ENCODE results near the gene MYCBPAP.

MYCBPAP gene

DNA sequence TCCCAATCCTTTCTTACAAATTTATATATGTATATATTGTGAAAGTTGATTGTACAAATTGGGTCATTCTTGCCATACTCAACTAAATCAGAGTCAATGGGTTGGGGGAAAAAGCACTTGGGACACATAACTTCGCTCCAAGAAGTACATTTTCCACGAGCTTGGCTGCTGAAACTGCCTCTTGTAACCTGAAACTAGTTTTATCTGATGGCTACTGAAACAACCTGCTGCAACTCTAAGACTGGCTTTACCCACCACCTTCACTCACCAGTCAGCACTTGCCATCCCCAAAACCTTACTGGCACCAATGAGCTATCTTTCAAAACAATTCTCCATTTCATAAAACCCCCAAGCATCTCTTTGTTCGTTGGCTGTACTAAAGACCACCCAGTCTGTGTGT is 14.5 kb upstream of the MYCBPAP start:
- no peaks in the 10 kb centered on the region for H3K36me3 Mint-ChIP-seq (ENCODE audit: low read depth)
- no peak for DNase-seq
- H3K9me3 Mint-ChIP-seq = no peaks in the 10 kb centered on the region
- no peak overlapping the region for H3K4me3 Mint-ChIP-seq
- no peak overlapping the region for H3K27ac Mint-ChIP-seq
- H3K4me1 Mint-ChIP-seq (ENCODE audit: low read depth) = no peaks in the 10 kb centered on the region
- H3K27me3 Mint-ChIP-seq = peaks cover 3% of the 10 kb centered on the region

DNA sequence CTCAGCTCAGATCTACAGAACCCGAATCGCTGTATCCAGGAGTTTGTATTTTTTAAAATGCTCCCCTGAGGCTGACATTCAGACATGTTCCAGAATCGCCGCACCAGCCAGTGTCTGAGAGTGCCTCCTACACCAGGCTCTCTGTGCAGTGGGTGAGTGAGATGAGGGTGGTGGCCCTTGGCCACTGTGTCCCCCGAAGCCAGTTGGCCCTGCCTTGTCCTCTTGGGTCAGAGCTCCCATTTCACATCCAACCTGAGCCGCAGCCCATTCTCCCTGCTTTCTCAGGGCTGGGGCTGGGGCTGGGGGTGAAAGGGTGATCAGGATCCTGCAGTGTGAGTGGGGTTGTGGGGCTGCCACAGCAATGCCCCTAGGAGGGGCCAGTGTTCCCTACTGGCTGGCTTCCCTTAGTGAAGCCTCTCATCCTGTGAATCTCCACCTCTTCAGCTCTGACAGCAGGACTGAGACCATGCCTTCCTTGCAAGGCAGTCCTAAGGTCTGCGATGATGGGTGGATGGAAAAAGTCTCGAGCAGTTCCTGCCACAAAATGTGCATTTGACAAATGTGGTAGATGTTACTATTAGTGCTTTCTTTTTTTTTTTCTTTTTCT is 12.9 kb upstream of the MYCBPAP start:
- Mint-ChIP-seq H3K27me3 (peaks cover 3% of the 10 kb centered on the region), H3K27ac (no peak overlapping the region)

DNA sequence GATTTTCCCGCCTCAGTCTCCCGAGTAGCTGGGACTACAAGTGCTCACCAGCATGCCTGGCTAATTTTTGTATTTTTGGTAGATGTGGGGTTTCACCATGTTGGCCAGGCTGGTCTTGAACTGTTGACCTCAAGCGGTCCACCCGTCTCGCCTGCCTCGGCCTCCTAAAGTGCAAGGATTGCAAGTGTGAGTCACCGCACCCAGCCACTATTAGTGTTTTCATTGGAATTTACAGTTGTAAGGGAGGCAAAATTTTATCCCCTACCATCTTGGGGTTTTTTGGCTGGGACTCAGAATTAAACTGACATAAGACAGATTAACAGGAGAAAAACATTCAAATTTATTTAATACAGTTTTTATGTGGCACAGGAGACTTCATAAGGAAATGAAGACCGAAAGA is 12.3 kb upstream of the MYCBPAP start:
- no peak for DNase-seq
- Mint-ChIP-seq H3K4me3 (no peak overlapping the region), H3K27me3 (peaks cover 3% of the 10 kb centered on the region), H3K9me3 (no peaks in the 10 kb centered on the region), H3K4me1 (ENCODE audit: low read depth) (no peaks in the 10 kb centered on the region), H3K27ac (no peak overlapping the region), H3K36me3 (ENCODE audit: low read depth) (no peaks in the 10 kb centered on the region)

More for the DNA sequence above, 12.9 kb upstream of the MYCBPAP start:
- H3K4me3 Mint-ChIP-seq = no peak overlapping the region
- H3K36me3 Mint-ChIP-seq (ENCODE audit: low read depth) = no peaks in the 10 kb centered on the region
- DNase-seq = no peak
- H3K4me1 Mint-ChIP-seq (ENCODE audit: low read depth) = no peaks in the 10 kb centered on the region
- H3K9me3 Mint-ChIP-seq = no peaks in the 10 kb centered on the region

GRCh38 chr17:50498021-50498874 is 10.0 kb upstream of the MYCBPAP start:
- H3K9me3 Mint-ChIP-seq = no peaks in the 10 kb centered on the region
- H3K27ac Mint-ChIP-seq = no peak overlapping the region
- no peak for DNase-seq
- H3K4me1 Mint-ChIP-seq (ENCODE audit: low read depth) = no peaks in the 10 kb centered on the region
- H3K36me3 Mint-ChIP-seq (ENCODE audit: low read depth) = no peaks in the 10 kb centered on the region
- no peak overlapping the region for H3K4me3 Mint-ChIP-seq
- H3K27me3 Mint-ChIP-seq = peaks cover 3% of the 10 kb centered on the region

DNA sequence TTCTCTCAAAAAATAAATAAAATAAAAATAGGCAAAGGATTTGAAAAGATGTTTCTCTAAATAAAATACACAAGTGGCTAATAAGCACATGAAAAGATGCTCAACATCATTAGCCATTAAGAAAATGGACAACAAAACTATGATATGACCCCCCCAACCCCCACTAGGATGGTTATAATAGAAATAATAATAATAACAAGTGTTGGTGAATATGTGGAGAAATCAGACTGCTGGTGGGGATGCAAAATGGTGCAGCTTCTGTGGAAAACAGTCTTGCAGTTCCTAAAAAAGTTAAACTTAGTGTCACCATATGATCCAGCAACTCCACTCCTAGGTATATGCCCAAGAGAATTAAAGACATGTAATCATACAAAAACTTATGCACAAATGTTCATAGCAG is 9.0 kb upstream of the MYCBPAP start:
- no peak for DNase-seq
- no peaks in the 10 kb centered on the region for H3K9me3 Mint-ChIP-seq
- no peak overlapping the region for H3K4me3 Mint-ChIP-seq
- H3K36me3 Mint-ChIP-seq (ENCODE audit: low read depth) = no peaks in the 10 kb centered on the region
- peaks cover 5% of the 10 kb centered on the region for H3K4me1 Mint-ChIP-seq (ENCODE audit: low read depth)
- H3K27ac Mint-ChIP-seq = no peak overlapping the region
- H3K27me3 Mint-ChIP-seq = peaks cover 3% of the 10 kb centered on the region

DNA sequence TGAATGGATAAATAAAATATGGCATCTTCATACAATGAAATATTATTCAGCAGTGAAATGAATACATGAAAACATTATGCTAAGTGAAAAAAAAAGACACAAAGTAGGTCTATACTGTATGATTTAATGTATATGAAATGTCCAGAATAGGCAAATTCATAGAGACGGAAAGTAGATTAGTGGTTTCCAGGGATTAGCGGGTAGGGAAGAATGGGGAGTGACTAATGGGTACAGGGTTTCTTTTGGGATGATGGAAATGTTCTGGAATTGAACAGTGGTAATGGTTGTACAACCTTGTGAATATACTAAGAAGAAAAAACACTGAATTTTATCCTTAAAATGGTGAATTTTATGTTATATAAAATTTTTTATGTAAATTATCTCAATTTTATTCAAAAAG is 8.5 kb upstream of the MYCBPAP start:
- H3K4me3 Mint-ChIP-seq = no peak overlapping the region

GRCh38 chr17:50501054-50501453 is 7.2 kb upstream of the MYCBPAP start:
- H3K9me3 Mint-ChIP-seq = no peaks in the 10 kb centered on the region
- H3K4me3 Mint-ChIP-seq = no peak overlapping the region
- H3K27ac Mint-ChIP-seq = no peak overlapping the region
- no peak for DNase-seq
- no peaks in the 10 kb centered on the region for H3K36me3 Mint-ChIP-seq (ENCODE audit: low read depth)
- H3K27me3 Mint-ChIP-seq = peaks cover 6% of the 10 kb centered on the region
- peaks cover 5% of the 10 kb centered on the region for H3K4me1 Mint-ChIP-seq (ENCODE audit: low read depth)

More for the DNA sequence above, 8.5 kb upstream of the MYCBPAP start:
- Mint-ChIP-seq H3K27me3 (peaks cover 3% of the 10 kb centered on the region), H3K4me1 (ENCODE audit: low read depth) (peaks cover 5% of the 10 kb centered on the region), H3K36me3 (ENCODE audit: low read depth) (no peaks in the 10 kb centered on the region), H3K27ac (no peak overlapping the region), H3K9me3 (no peaks in the 10 kb centered on the region)
- no peak for DNase-seq

GRCh38 chr17:50502301-50502990 is 5.8 kb upstream of the MYCBPAP start:
- no peaks in the 10 kb centered on the region for H3K9me3 Mint-ChIP-seq
- no peaks in the 10 kb centered on the region for H3K36me3 Mint-ChIP-seq (ENCODE audit: low read depth)
- H3K27me3 Mint-ChIP-seq = peaks cover 3% of the 10 kb centered on the region
- H3K27ac Mint-ChIP-seq = no peak overlapping the region
- no peak overlapping the region for H3K4me3 Mint-ChIP-seq
- H3K4me1 Mint-ChIP-seq (ENCODE audit: low read depth) = peaks cover 6% of the 10 kb centered on the region
- no peak for DNase-seq

DNA sequence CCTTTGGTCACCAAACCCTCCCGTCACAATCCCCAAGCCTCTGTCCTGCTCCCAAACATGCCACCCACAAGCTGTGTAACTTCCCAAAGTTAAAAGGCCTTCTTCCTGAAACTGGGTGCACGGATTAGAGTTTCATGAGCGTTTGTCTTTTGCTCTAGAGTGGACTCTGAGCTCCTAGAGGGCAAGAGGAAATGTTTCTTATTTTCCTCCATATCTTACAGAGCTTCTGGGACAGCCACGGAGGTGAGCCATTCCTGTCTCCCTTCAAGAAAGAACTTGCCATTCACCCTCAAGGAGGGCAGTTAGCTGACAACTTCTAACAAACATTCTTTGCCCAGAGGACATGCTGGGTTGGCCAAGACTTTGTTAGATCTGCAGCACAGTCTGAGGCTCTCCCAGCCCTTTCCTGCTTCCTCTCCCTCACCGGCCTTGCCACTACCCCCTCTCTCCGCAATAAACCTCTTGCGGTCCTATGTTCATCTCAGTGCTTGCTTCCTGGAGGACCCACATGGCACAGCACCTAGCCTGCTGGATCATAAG is 2.6 kb upstream of the MYCBPAP start:
- H3K27me3 Mint-ChIP-seq = peaks cover 21% of the 10 kb centered on the region
- H3K4me1 Mint-ChIP-seq (ENCODE audit: low read depth) = peaks cover 22% of the 10 kb centered on the region
- H3K4me3 Mint-ChIP-seq = no peak overlapping the region
- no peak overlapping the region for H3K27ac Mint-ChIP-seq
- H3K36me3 Mint-ChIP-seq (ENCODE audit: low read depth) = no peaks in the 10 kb centered on the region
- no peak for DNase-seq
- no peaks in the 10 kb centered on the region for H3K9me3 Mint-ChIP-seq

DNA sequence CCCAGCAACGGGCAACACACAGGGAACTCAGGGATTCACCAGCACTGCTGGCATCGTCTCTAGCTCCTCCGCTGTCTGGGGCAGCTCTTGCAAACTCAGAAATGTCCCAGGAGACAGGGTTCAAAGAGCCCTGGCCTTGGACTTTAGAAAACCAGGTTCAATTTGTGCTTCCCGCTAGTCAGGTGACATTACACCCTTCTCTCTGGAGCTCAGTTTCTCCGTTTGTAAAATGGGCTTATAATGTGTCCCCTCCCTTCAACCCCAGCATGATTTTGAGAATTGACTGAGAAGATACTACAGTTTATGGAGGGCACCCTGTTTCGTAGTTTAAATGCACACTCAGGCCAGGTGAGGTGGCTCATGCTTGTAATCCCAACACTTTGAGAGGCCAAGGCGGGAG is 1.9 kb upstream of the MYCBPAP start:
- Mint-ChIP-seq H3K27ac (no peak overlapping the region), H3K9me3 (no peaks in the 10 kb centered on the region), H3K36me3 (ENCODE audit: low read depth) (no peaks in the 10 kb centered on the region), H3K27me3 (peaks cover 21% of the 10 kb centered on the region), H3K4me1 (ENCODE audit: low read depth) (peaks cover 28% of the 10 kb centered on the region), H3K4me3 (no peak overlapping the region)
- no peak for DNase-seq

GRCh38 chr17:50508573-50509460 is 578 bp downstream of the MYCBPAP start:
- H3K36me3 Mint-ChIP-seq (ENCODE audit: low read depth) = no peaks in the 10 kb centered on the region
- peaks cover 24% of the 10 kb centered on the region for H3K27me3 Mint-ChIP-seq
- H3K4me1 Mint-ChIP-seq (ENCODE audit: low read depth) = peaks cover 35% of the 10 kb centered on the region
- H3K27ac Mint-ChIP-seq = peak overlapping the region; percentile 67
- peak overlapping the region; percentile 78 for H3K4me3 Mint-ChIP-seq
- no peak for DNase-seq
- no peaks in the 10 kb centered on the region for H3K9me3 Mint-ChIP-seq

GRCh38 chr17:50511058-50511457 is 2.8 kb downstream of the MYCBPAP start:
- H3K4me3 Mint-ChIP-seq = peak overlapping the region; percentile 30
- H3K9me3 Mint-ChIP-seq = no peaks in the 10 kb centered on the region
- H3K4me1 Mint-ChIP-seq (ENCODE audit: low read depth) = peaks cover 33% of the 10 kb centered on the region
- no peaks in the 10 kb centered on the region for H3K36me3 Mint-ChIP-seq (ENCODE audit: low read depth)
- H3K27me3 Mint-ChIP-seq = peaks cover 22% of the 10 kb centered on the region
- peak; percentile 51 for DNase-seq
- H3K27ac Mint-ChIP-seq = peak overlapping the region; percentile 83

DNA sequence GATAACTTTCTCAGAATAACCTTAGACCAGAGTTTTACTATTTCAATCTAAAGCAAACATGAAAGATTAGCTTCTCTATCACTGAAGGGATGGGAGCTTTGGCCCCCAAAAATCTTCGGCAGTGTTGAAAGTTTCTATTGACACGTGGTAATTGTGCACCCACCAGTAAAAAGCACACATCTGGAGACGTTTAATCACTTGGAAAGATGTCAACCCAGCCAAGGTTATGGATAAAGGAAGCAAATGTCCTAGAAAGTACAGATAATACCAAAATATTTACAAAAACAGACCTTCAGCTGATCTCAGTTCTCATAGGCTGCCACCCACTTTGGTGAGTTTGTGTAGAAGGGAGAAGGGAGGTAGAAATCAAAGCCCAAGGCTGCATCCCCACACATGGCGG is 5.3 kb downstream of the MYCBPAP start:
- Mint-ChIP-seq H3K27ac (no peak overlapping the region), H3K4me3 (no peak overlapping the region), H3K27me3 (peaks cover 16% of the 10 kb centered on the region), H3K9me3 (no peaks in the 10 kb centered on the region), H3K36me3 (ENCODE audit: low read depth) (no peaks in the 10 kb centered on the region), H3K4me1 (ENCODE audit: low read depth) (peaks cover 25% of the 10 kb centered on the region)
- DNase-seq = no peak

GRCh38 chr17:50514388-50514787 is 6.1 kb downstream of the MYCBPAP start:
- no peaks in the 10 kb centered on the region for H3K36me3 Mint-ChIP-seq (ENCODE audit: low read depth)
- DNase-seq = no peak
- no peak overlapping the region for H3K4me3 Mint-ChIP-seq
- no peak overlapping the region for H3K27ac Mint-ChIP-seq
- peaks cover 20% of the 10 kb centered on the region for H3K4me1 Mint-ChIP-seq (ENCODE audit: low read depth)
- no peaks in the 10 kb centered on the region for H3K9me3 Mint-ChIP-seq
- peaks cover 8% of the 10 kb centered on the region for H3K27me3 Mint-ChIP-seq
